PC-3 (cell line): Measurements from ENCODE around the gene CLEC11A. TPM values are rescaled to one million over a fixed set of nuclear protein-coding genes. Genes with fewer than 3 reads are reported as not detected.
"Not testable (repeated sequence)": the region's sequence is repeated elsewhere in the genome, so short reads cannot be mapped to it uniquely, and the experiment has no call there.

Experiments
- ATAC-seq: fragments of 200-7000 bp; cut with Tn5 transposase; 2 replicates; pipeline ENCODE4 v1.9.1; 2020; ENCODE audit warnings: mild to moderate bottlenecking, moderate library complexity
- BruUV-seq: library from RNA; stranded (reverse); fragments of 400-500 nt; replicated peaks from 2 replicates; lab custom pipeline; 2021; lab: Mats Ljungman, UMichigan
- CTCF ChIA-PET: fragments of 300-600 bp; sonication (Branson Sonifier 250); formaldehyde crosslinking; loops from one replicate; lab custom pipeline; 2022; ENCODE audit warnings: antibody characterized with exemption; lab: Charles Lee
- POLR2A ChIA-PET: fragments of 300-600 bp; sonication (Branson Sonifier 250); formaldehyde crosslinking; loops from one replicate; lab custom pipeline; 2022; ENCODE audit warnings: antibody characterized with exemption; ENCODE audit not compliant: unreplicated experiment; lab: Charles Lee
- DNase-seq: peaks from one replicate; pipeline ENCODE4 v3.0.0-alpha.2; 2015
- H2AFZ ChIP-seq: fragments of 300-600 bp; sonication (generic); 2 replicates; pipeline ENCODE4 v1.6.0; 2016; ENCODE audit warnings: antibody characterized with exemption, low read length
- H3F3A ChIP-seq: fragments of 300-600 bp; sonication (generic); one replicate; pipeline ENCODE4 v1.6.0; 2017; ENCODE audit warnings: antibody characterized with exemption, low read length, control low read depth, mild to moderate bottlenecking; ENCODE audit not compliant: unreplicated experiment
- H3K27ac ChIP-seq: fragments of 300-600 bp; sonication (generic); 2 replicates; pipeline ENCODE4 v1.5.1; 2016; ENCODE audit warnings: mild to moderate bottlenecking, low read length
- H3K27me3 ChIP-seq: fragments of 300-600 bp; sonication (generic); 2 replicates; pipeline ENCODE4 v1.6.1; 2016; ENCODE audit warnings: low read length, mixed read lengths
- H3K36me3 ChIP-seq: fragments of 300-600 bp; sonication (generic); 2 replicates; pipeline ENCODE4 v1.6.1; 2016; ENCODE audit warnings: low read depth, mixed run types, low read length, mixed read lengths
- H3K4me1 ChIP-seq: fragments of 300-600 bp; sonication (generic); 2 replicates; pipeline ENCODE4 v1.5.1; 2016; ENCODE audit warnings: low read length; ENCODE audit not compliant: insufficient read depth
- H3K4me2 ChIP-seq: fragments of 300-600 bp; sonication (generic); 2 replicates; pipeline ENCODE4 v1.6.0; 2016; ENCODE audit warnings: low read length
- H3K4me3 ChIP-seq: fragments of 300-600 bp; sonication (generic); 2 replicates; pipeline ENCODE4 v1.5.1; 2016; ENCODE audit warnings: mild to moderate bottlenecking, low read length, mixed read lengths
- H3K79me2 ChIP-seq: fragments of 300-600 bp; sonication (generic); 2 replicates; pipeline ENCODE4 v1.6.1; 2017; ENCODE audit warnings: low read length, mixed read lengths
- H3K9ac ChIP-seq: fragments of 300-600 bp; sonication (generic); 2 replicates; pipeline ENCODE4 v1.6.0; 2016; ENCODE audit warnings: mild to moderate bottlenecking, low read length
- H3K9me2 ChIP-seq: fragments of 300-600 bp; sonication (generic); replicated peaks from 2 replicates; pipeline ENCODE4 v1.6.1; 2016; ENCODE audit warnings: mixed run types, low read length, mixed read lengths
- H3K9me3 ChIP-seq: fragments of 300-600 bp; sonication (generic); 2 replicates; pipeline ENCODE4 v1.6.1; 2016; ENCODE audit warnings: low read length, mixed read lengths
- H4K20me1 ChIP-seq: fragments of 300-600 bp; sonication (generic); 2 replicates; pipeline ENCODE4 v1.6.1; 2016; ENCODE audit warnings: low read length, mixed read lengths
- CTCF ChIP-seq: fragments of 300-600 bp; sonication (generic); conservative IDR thresholded peaks from 2 replicates; pipeline ENCODE4 v1.5.1; 2017; ENCODE audit warnings: antibody characterized with exemption, low read depth, mild to moderate bottlenecking, low read length
- EZH2 ChIP-seq: fragments of 300-600 bp; sonication (generic); IDR thresholded peaks from one replicate; pipeline ENCODE4 v1.6.1; 2017; ENCODE audit warnings: antibody characterized with exemption, mild to moderate bottlenecking, low read length; ENCODE audit not compliant: unreplicated experiment
- EZH2phosphoT487 ChIP-seq: fragments of 300-600 bp; sonication (generic); IDR thresholded peaks from 2 replicates; pipeline ENCODE4 v1.6.1; 2018; ENCODE audit warnings: mild to moderate bottlenecking, antibody characterized with exemption, low read length, borderline replicate concordance
- intact Hi-C: fragments of 100-400 bp; cut with micrococcal nuclease; formaldehyde crosslinking; loops from 2 replicates; pipeline ENCODE4 v1.9.0; 2023
- total RNA-seq: library from RNA; depleted of rRNA; stranded (reverse); fragments of >200 nt; gene quantifications from 2 replicates; pipeline ENCODE4 v1.2.3, GENCODE V29; 2014

The CLEC11A gene
- total RNA-seq, 1 experiment from 2014 or later, result 2.3 TPM

GRCh38 chr19:50753879-50754278, 30.7 kb downstream of the CLEC11A start:
- Histone ChIP-seq H3K27ac (no peak overlapping the region), H3K4me3 (no peak overlapping the region), H3F3A (no peaks in the 10 kb centered on the region), H3K79me2 (no peaks in the 10 kb centered on the region), H3K9me3 (no peaks in the 10 kb centered on the region), H3K9me2 (no peaks in the 10 kb centered on the region), H3K4me2 (no peak overlapping the region), H4K20me1 (no peaks in the 10 kb centered on the region), H3K9ac (no peak overlapping the region), H3K4me1 (no peaks in the 10 kb centered on the region), H2AFZ (no peak overlapping the region), H3K27me3 (peaks cover 38% of the 10 kb centered on the region), H3K36me3 (no peaks in the 10 kb centered on the region)
- TF ChIP-seq EZH2, result no peak
- no peak for TF ChIP-seq EZH2phosphoT487
- no peak for TF ChIP-seq CTCF
- BruUV-seq, result no TSS peak
- no peak for DNase-seq
- no peak for ATAC-seq
- ChIA-PET CTCF (no interaction called here), POLR2A (no interaction called here)
- intact Hi-C loops, result no loop called here

GRCh38 chr19:50756244-50756643, 33.1 kb downstream of the CLEC11A start:
- H3K4me1 ChIP-seq, H3K4me2 ChIP-seq, H3K36me3 ChIP-seq, H4K20me1 ChIP-seq, H3K27ac ChIP-seq, H2AFZ ChIP-seq, DNase-seq, H3K4me3 ChIP-seq, POLR2A ChIA-PET, H3K9me2 ChIP-seq, H3K9ac ChIP-seq, H3F3A ChIP-seq, H3K9me3 ChIP-seq, CTCF ChIA-PET, H3K79me2 ChIP-seq, BruUV-seq, ATAC-seq, intact Hi-C loops: not testable (repeated sequence)
- H3K27me3 ChIP-seq, result peaks cover 34% of the 10 kb centered on the region

- intact Hi-C loops, H3K9me2 ChIP-seq, H3K27ac ChIP-seq, H3K4me2 ChIP-seq, H3K4me1 ChIP-seq, H3K9me3 ChIP-seq, H3K36me3 ChIP-seq, H2AFZ ChIP-seq, ATAC-seq, CTCF ChIA-PET, H3K9ac ChIP-seq, H3K79me2 ChIP-seq, H4K20me1 ChIP-seq, POLR2A ChIA-PET, H3K4me3 ChIP-seq, H3F3A ChIP-seq, DNase-seq, BruUV-seq: not testable (repeated sequence)
- H3K27me3 ChIP-seq, result peaks cover 25% of the 10 kb centered on the region
Measured at GRCh38 chr19:50757624-50758023, 34.5 kb downstream of the CLEC11A start.

- H3K27ac ChIP-seq, H3K9me3 ChIP-seq, H3K79me2 ChIP-seq, H3F3A ChIP-seq, CTCF ChIA-PET, POLR2A ChIA-PET, H3K9me2 ChIP-seq, H3K4me2 ChIP-seq, H4K20me1 ChIP-seq, H3K9ac ChIP-seq, DNase-seq, H3K4me1 ChIP-seq, BruUV-seq, H3K4me3 ChIP-seq, H2AFZ ChIP-seq, intact Hi-C loops, ATAC-seq, H3K36me3 ChIP-seq: not testable (repeated sequence)
- H3K27me3 ChIP-seq, result peaks cover 15% of the 10 kb centered on the region
Measured at GRCh38 chr19:50759076-50759475, 35.9 kb downstream of the CLEC11A start.
